Measurements from ENCODE around the gene MAPKBP1.

The MAPKBP1 gene

GRCh38 chr15:41850482-41851166, 76.3 kb downstream of the MAPKBP1 start:
- no peak for DNase-seq (ENCODE audit: low read depth)

GRCh38 chr15:41851167-41851523, 76.9 kb downstream of the MAPKBP1 start:
- DNase-seq (ENCODE audit: low read depth): no peak

- DNase-seq (ENCODE audit: low read depth): no peak
These were observed 77.6 kb downstream of the MAPKBP1 start for GRCh38 chr15:41851755-41852370.

GRCh38 chr15:41852736-41853590, 78.7 kb downstream of the MAPKBP1 start:
- no peak for DNase-seq (ENCODE audit: low read depth)

- no peak for DNase-seq (ENCODE audit: low read depth)
These were observed 79.5 kb downstream of the MAPKBP1 start for GRCh38 chr15:41853831-41854230.

- DNase-seq (ENCODE audit: low read depth): no peak
These were observed 80.2 kb downstream of the MAPKBP1 start for GRCh38 chr15:41854443-41854842.

GRCh38 chr15:41855261-41855961, 81.1 kb downstream of the MAPKBP1 start:
- no peak for DNase-seq (ENCODE audit: low read depth)

GRCh38 chr15:41856262-41856661, 82.0 kb downstream of the MAPKBP1 start:
- no peak for DNase-seq (ENCODE audit: low read depth)

GRCh38 chr15:41856716-41857115, 82.4 kb downstream of the MAPKBP1 start:
- no peak for DNase-seq (ENCODE audit: low read depth)

- DNase-seq (ENCODE audit: low read depth): no peak
These were observed 83.0 kb downstream of the MAPKBP1 start for GRCh38 chr15:41857316-41857715.

GRCh38 chr15:41858756-41859155, 84.5 kb downstream of the MAPKBP1 start:
- no peak for DNase-seq (ENCODE audit: low read depth)

- DNase-seq (ENCODE audit: low read depth): no peak
These were observed 86.0 kb downstream of the MAPKBP1 start for GRCh38 chr15:41860049-41860828.

GRCh38 chr15:41861736-41862356, 87.6 kb downstream of the MAPKBP1 start:
- no peak for DNase-seq (ENCODE audit: low read depth)

GRCh38 chr15:41862515-41863116, 88.3 kb downstream of the MAPKBP1 start:
- DNase-seq (ENCODE audit: low read depth): no peak

- no peak for DNase-seq (ENCODE audit: low read depth)
These were observed 91.3 kb downstream of the MAPKBP1 start for GRCh38 chr15:41865490-41866055.

- DNase-seq (ENCODE audit: low read depth): no peak
These were observed 92.0 kb downstream of the MAPKBP1 start for GRCh38 chr15:41866263-41866703.

GRCh38 chr15:41866872-41867579, 92.7 kb downstream of the MAPKBP1 start:
- no peak for DNase-seq (ENCODE audit: low read depth)

GRCh38 chr15:41868321-41868720, 94.0 kb downstream of the MAPKBP1 start:
- DNase-seq (ENCODE audit: low read depth): no peak
